Measurements from ENCODE around the gene ACVR1. TPM values are rescaled to one million over a fixed set of nuclear protein-coding genes. Genes with fewer than 3 reads are reported as not detected.

The ACVR1 gene
- total RNA-seq, 1 donor from 2014 or later, result 41.3 TPM

- intact Hi-C loops (cut with micrococcal nuclease), result no loop called here
Measured at GRCh38 chr2:157803952-157804351, 72.2 kb downstream of the ACVR1 start.

GRCh38 chr2:157803476-157803875 lies 72.7 kb downstream of the ACVR1 start:
- intact Hi-C loops (cut with micrococcal nuclease), result no loop called here

GRCh38 chr2:157800838-157801495 lies 75.2 kb downstream of the ACVR1 start:
- intact Hi-C loops (cut with micrococcal nuclease), result no loop called here

GRCh38 chr2:157793053-157793612 lies 83.0 kb downstream of the ACVR1 start:
- intact Hi-C loops (cut with micrococcal nuclease), result no loop called here

- intact Hi-C loops (cut with micrococcal nuclease), result no loop called here
Measured at GRCh38 chr2:157792335-157793052, 83.6 kb downstream of the ACVR1 start.

GRCh38 chr2:157790780-157791179 lies 85.3 kb downstream of the ACVR1 start:
- intact Hi-C loops (cut with micrococcal nuclease), result no loop called here

GRCh38 chr2:157789933-157790511 lies 86.1 kb downstream of the ACVR1 start:
- intact Hi-C loops (cut with micrococcal nuclease), result no loop called here

GRCh38 chr2:157789256-157789655 lies 86.9 kb downstream of the ACVR1 start:
- intact Hi-C loops (cut with micrococcal nuclease), result no loop called here

GRCh38 chr2:157788201-157788600 lies 87.9 kb downstream of the ACVR1 start:
- intact Hi-C loops (cut with micrococcal nuclease), result no loop called here

- intact Hi-C loops (cut with micrococcal nuclease), result no loop called here
Measured at GRCh38 chr2:157787364-157787938, 88.7 kb downstream of the ACVR1 start.

- intact Hi-C loops (cut with micrococcal nuclease), result no loop called here
Measured at GRCh38 chr2:157786663-157787363, 89.3 kb downstream of the ACVR1 start.

- intact Hi-C loops (cut with micrococcal nuclease), result no loop called here
Measured at GRCh38 chr2:157785866-157786662, 90.1 kb downstream of the ACVR1 start.

- intact Hi-C loops (cut with micrococcal nuclease), result no loop called here
Measured at GRCh38 chr2:157785200-157785599, 90.9 kb downstream of the ACVR1 start.

- intact Hi-C loops (cut with micrococcal nuclease), result loop anchor here (1.0 to 5.0 kb wide), 3 partner anchors 93 to 673 kb away; partner anchors contain the start of genes CCDC148 and PKP4
Measured at GRCh38 chr2:157784823-157785175, 91.3 kb downstream of the ACVR1 start.

GRCh38 chr2:157784169-157784822 lies 91.8 kb downstream of the ACVR1 start:
- intact Hi-C loops (cut with micrococcal nuclease), result loop anchor here (1.0 to 5.0 kb wide), 3 partner anchors 93 to 673 kb away; partner anchors contain the start of genes CCDC148 and PKP4

GRCh38 chr2:157783245-157783644 lies 92.9 kb downstream of the ACVR1 start:
- intact Hi-C loops (cut with micrococcal nuclease), result loop anchor here (5.0 kb wide), 1 partner anchor 674 kb away; the partner anchor contains the start of genes CCDC148 and PKP4

- intact Hi-C loops (cut with micrococcal nuclease), result loop anchor here (1.0 to 5.0 kb wide), 3 partner anchors 56 to 675 kb away; partner anchors contain the start of genes CCDC148 and PKP4
Measured at GRCh38 chr2:157782057-157782845, 93.9 kb downstream of the ACVR1 start.

- intact Hi-C loops (cut with micrococcal nuclease), result loop anchor here (5.0 kb wide), 1 partner anchor 677 kb away; the partner anchor contains the start of genes CCDC148 and PKP4
Measured at GRCh38 chr2:157780211-157780610, 95.9 kb downstream of the ACVR1 start.

GRCh38 chr2:157779794-157780193 lies 96.3 kb downstream of the ACVR1 start:
- intact Hi-C loops (cut with micrococcal nuclease), result loop anchor here (5.0 kb wide), 2 partner anchors 152 to 678 kb away; partner anchors contain the start of genes ACVR1C, CCDC148 and PKP4

All from T-helper 1 cell treated with Interleukin-12 subunit alpha and Interleukin-12 subunit beta and Interleukin-4 antibody, amounts not matched to agents 30 ng/mL and 1 ng/mL, for 36 hours (primary cell).